ENCODE data around the gene HPS5. TPM values are rescaled to one million over a fixed set of nuclear protein-coding genes. Genes with fewer than 3 reads are reported as not detected.

HPS5 gene
- total and polyA plus RNA-seq, 2 of the 4 experiments (the other 2 are of a cell fraction) = 7.9 to 28.3 TPM

DNA sequence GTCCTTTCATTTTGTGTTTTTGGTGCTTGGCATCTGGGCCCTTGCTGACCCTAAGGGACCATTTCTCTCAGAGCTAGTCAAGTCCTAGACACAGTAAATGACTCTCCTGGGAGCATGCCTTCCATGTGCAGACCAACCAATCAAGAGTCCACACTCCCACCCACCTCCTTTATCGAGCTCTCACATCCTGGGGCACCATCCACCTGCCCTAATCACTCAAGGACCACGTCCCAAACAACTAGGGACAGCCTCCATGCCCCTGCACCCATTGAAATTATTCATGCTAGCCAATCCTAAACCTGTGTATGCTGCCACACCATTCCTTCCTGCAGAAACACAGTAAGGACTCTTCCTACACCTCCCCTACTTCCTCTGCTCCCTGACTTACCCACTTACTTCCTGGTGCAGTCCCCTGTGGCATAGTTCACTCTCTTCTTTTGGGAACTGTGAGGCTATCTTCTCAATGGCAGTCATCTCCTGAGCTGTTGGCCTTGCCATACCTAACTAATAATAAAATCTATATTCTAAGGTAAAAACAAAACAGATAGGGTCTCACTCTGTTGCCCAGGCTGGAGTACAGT, 67.1 kb downstream of the HPS5 start:
- Histone ChIP-seq H4K8ac (ENCODE audit: low read depth in 2 of 2, low read length in 2 of 2) (no peak overlapping the region), H3K36me3 (ENCODE audit: control insufficient read depth, insufficient read depth, low read length) (no peaks in the 10 kb centered on the region), H3K4me3 (ENCODE audit: insufficient read depth, low read depth, low read length) (no peak overlapping the region), H3K9me1 (ENCODE audit: insufficient read depth, low read length) (no peaks in the 10 kb centered on the region), H3K14ac (replicated peaks; ENCODE audit: low read depth, low read length) (no peak overlapping the region), H2BK120ac (ENCODE audit: low read depth, low read length) (no peak overlapping the region), H3K9ac (ENCODE audit: low read depth, low read length) (no peak overlapping the region), H3K4me2 (ENCODE audit: low read depth, low read length) (no peak overlapping the region), H3K4ac (ENCODE audit: low read depth, low read length) (no peak overlapping the region), H2BK5ac (ENCODE audit: low read depth, low read length, poor library complexity, severe bottlenecking) (no peak overlapping the region), H2AFZ (replicated peaks; ENCODE audit: low read length, poor library complexity) (no peak overlapping the region), H3K27ac (ENCODE audit: insufficient read depth, low read length) (no peak overlapping the region), H2AK9ac (replicated peaks; ENCODE audit: low read depth, low read length, poor library complexity) (no peak overlapping the region), H4K20me1 (ENCODE audit: insufficient read depth, low read length) (no peaks in the 10 kb centered on the region), H3K18ac (ENCODE audit: low read depth, low read length) (no peak overlapping the region), H2BK15ac (ENCODE audit: low read depth, low read length) (no peak overlapping the region), H3K4me1 (ENCODE audit: control insufficient read depth, insufficient read depth, low read length) (no peaks in the 10 kb centered on the region), H3K9me3 (ENCODE audit: control insufficient read depth, insufficient read depth, low read length) (no peaks in the 10 kb centered on the region), H3K27me3 (ENCODE audit: control insufficient read depth, insufficient read depth, low read length) (peaks cover 6% of the 10 kb centered on the region), H4K91ac (ENCODE audit: insufficient read depth, low read depth, low read length) (no peak overlapping the region), H3K79me1 (ENCODE audit: low read depth in 1 of 2, low read length in 2 of 2) (no peaks in the 10 kb centered on the region), H2BK20ac (ENCODE audit: low read depth, low read length) (no peak overlapping the region), H3K56ac (ENCODE audit: extremely low read depth, insufficient read depth, low read length) (no peak overlapping the region), H4K5ac (ENCODE audit: low read depth, low read length) (no peak overlapping the region), H3K23ac (ENCODE audit: low read depth, low read length) (no peak overlapping the region), H2AK5ac (ENCODE audit: low read depth, low read length) (no peak overlapping the region)
- WGBS, 2 experiments (ENCODE audit: extremely low coverage in 2 of 2, insufficient read length in 1 of 2) = 25% methylated on average over 2 of the region's 2 CpGs; no CpG with 5 or more reads in 1 of the 2 experiments
- in situ Hi-C loops (cut with MboI; ENCODE audit: low sequenced_read_pairs) = no loop called here
- dilution Hi-C loops (cut with HindIII; ENCODE audit: low sequenced_read_pairs, unreplicated experiment) = no loop called here
- DNase-seq (no peak), ATAC-seq (ENCODE audit: low read depth) (no peak)
- intact Hi-C loops (cut with micrococcal nuclease) = no loop called here
- no TSS peak for BruUV-seq (replicated peaks)
- POLR2A ChIA-PET (ENCODE audit: unreplicated experiment) = no interaction called here
- TF ChIP-seq SMC3 (IDR thresholded peaks at IDR 0.05; ENCODE audit: low read depth, low read length) (no peak), BHLHE40 (IDR thresholded peaks at IDR 0.05; ENCODE audit: low read depth, low read length) (no peak), RFX5 (IDR thresholded peaks at IDR 0.05; ENCODE audit: low read depth, low read length) (no peak)
- TF ChIP-seq, protein P1, sequence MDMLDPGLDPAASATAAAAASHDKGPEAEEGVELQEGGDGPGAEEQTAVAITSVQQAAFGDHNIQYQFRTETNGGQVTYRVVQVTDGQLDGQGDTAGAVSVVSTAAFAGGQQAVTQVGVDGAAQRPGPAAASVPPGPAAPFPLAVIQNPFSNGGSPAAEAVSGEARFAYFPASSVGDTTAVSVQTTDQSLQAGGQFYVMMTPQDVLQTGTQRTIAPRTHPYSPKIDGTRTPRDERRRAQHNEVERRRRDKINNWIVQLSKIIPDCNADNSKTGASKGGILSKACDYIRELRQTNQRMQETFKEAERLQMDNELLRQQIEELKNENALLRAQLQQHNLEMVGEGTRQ (IDR thresholded peaks at IDR 0.05; ENCODE audit: low read depth, low read length) = no peak
- CTCF ChIA-PET = no interaction called here
